ENCODE data around the gene COIL.

The COIL gene

GRCh38 chr17:56929362-56929969 lies 31.4 kb downstream of the COIL start:
- no peak overlapping the region for H3K4me3 ChIP-seq (ENCODE audit: low read depth, low read length)
- TF ChIP-seq CTCF (IDR thresholded peaks at IDR 0.05; ENCODE audit: control insufficient read depth, extremely low read depth, insufficient read depth), result no peak
- no peak for DNase-seq (ENCODE audit: low read depth)

DNA sequence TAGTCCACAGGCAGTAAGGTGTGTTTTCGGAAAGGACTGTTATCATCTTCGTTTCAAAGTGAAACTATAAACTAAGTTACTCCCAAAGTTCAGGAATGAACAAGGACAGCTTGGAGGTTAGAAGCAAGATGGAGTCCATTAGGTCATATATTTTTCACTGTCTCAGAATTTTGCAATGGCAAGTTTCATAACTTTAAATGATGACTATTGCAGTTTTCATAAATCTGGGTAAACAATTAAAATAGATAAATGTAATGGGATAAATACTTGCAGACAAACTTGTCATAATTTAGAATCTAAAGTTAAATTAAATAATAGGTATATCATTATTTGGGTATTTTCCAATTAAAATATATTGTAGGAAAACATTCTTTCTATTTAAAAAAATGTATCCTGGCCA lies 32.3 kb downstream of the COIL start:
- TF ChIP-seq CTCF (IDR thresholded peaks at IDR 0.05; ENCODE audit: control insufficient read depth, extremely low read depth, insufficient read depth), result no peak
- no peak for DNase-seq (ENCODE audit: low read depth)
- no peak overlapping the region for H3K4me3 ChIP-seq (ENCODE audit: low read depth, low read length)

DNA sequence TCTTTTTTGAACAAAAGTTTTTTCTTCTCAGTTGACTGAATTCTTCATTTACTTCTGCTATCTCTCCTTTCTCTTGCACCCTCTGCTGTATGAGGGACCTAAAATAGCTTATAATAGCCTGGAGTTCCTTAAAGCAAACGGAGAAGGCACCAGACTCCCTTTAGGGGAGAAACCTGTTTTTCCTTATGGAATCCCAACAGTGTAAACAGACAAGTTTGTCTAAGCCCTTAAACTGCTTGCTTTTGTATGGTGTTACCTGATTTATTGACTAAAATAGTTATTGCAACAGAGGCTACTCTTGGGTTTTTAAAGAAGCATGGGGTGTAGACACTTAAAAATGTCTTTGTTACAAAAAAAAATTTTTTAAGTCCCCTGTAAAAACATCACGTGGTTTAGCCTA lies 34.1 kb downstream of the COIL start:
- 0 out of 2 replicates have a peak, but pooled peaks have one; percentile 13 for TF ChIP-seq CTCF (IDR thresholded peaks at IDR 0.05; ENCODE audit: control insufficient read depth, extremely low read depth, insufficient read depth)
- peak; percentile 70 for DNase-seq (ENCODE audit: low read depth)
- H3K4me3 ChIP-seq (ENCODE audit: low read depth, low read length), result no peak overlapping the region

- TF ChIP-seq CTCF (IDR thresholded peaks at IDR 0.05; ENCODE audit: control insufficient read depth, extremely low read depth, insufficient read depth), result no peak
- no peak overlapping the region for H3K4me3 ChIP-seq (ENCODE audit: low read depth, low read length)
- DNase-seq (ENCODE audit: low read depth), result no peak
Observed at GRCh38 chr17:56926270-56926669, 34.6 kb downstream of the COIL start.

- no peak for DNase-seq (ENCODE audit: low read depth)
- TF ChIP-seq CTCF (IDR thresholded peaks at IDR 0.05; ENCODE audit: control insufficient read depth, extremely low read depth, insufficient read depth), result no peak
- H3K4me3 ChIP-seq (ENCODE audit: low read depth, low read length), result no peak overlapping the region
Observed at GRCh38 chr17:56925088-56925487, 35.8 kb downstream of the COIL start.

DNA sequence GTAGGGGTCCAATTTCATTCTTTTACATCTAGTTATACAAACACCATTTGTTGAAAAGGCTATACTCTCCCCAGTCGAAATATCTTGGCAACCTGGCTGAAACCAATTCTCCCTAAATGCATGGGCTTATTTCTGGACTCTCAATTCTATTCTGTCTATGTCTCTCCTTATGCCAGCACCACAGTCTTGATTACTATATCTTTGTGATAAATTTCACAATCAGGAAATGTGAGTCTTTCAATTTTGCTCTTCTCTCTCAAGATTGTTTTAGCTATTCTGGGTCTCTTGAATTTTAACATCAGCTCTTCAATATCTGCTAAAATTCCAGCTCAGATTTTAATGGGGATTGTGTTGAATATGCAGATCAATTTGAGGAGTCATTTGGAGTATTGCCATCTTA lies 41.1 kb downstream of the COIL start:
- H3K4me3 ChIP-seq (ENCODE audit: low read depth, low read length), result no peak overlapping the region
- TF ChIP-seq CTCF (IDR thresholded peaks at IDR 0.05; ENCODE audit: control insufficient read depth, extremely low read depth, insufficient read depth), result no peak
- no peak for DNase-seq (ENCODE audit: low read depth)

DNA sequence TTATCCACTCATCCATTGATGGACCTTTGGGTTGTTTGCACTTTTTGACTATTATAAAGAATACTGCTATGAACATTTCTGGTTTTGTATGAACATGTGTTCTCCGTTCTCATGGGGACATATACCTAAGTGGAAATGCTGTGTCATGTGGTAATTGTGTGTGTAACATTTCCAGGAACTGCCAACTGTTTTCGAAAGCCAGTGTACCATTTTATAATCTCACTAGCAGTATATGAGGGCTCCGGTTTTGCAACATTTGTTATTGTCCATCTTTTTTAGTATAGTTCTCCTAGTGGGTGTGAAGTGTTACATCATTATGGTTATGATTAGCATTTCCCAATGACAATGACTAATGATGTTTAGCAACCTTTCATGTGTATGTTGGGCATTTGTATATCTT lies 41.9 kb downstream of the COIL start:
- H3K4me3 ChIP-seq (ENCODE audit: low read depth, low read length), result no peak overlapping the region
- no peak for DNase-seq (ENCODE audit: low read depth)
- TF ChIP-seq CTCF (IDR thresholded peaks at IDR 0.05; ENCODE audit: control insufficient read depth, extremely low read depth, insufficient read depth), result no peak
